H9 (cell line): ENCODE data around the gene SPECC1L. TPM values are rescaled to one million over a fixed set of nuclear protein-coding genes. Genes with fewer than 3 reads are reported as not detected.
A peak's percentile ranks its signal among the peaks of the same experiment; 100 is the strongest.

ENCODE experiments used
- DNase-seq: peaks from one replicate; pipeline ENCODE4 v3.0.0-alpha.2; 2017
- H2AFZ ChIP-seq: one replicate; pipeline ENCODE4 v1.6.1; 2013; ENCODE audit warnings: mild to moderate bottlenecking, low read length, control low read depth, moderate library complexity
- H2AK5ac ChIP-seq: 2 replicates; pipeline ENCODE4 v1.6.1; 2013; ENCODE audit warnings: low read length, control low read depth, mixed read lengths; ENCODE audit not compliant: insufficient read length
- H2BK120ac ChIP-seq: one replicate; pipeline ENCODE4 v1.6.1; 2013; ENCODE audit warnings: low read depth, mild to moderate bottlenecking, low read length, control low read depth, inconsistent platforms; ENCODE audit not compliant: poor library complexity, severe bottlenecking
- H2BK12ac ChIP-seq: 2 replicates; pipeline ENCODE4 v1.6.1; 2013; ENCODE audit warnings: low read length, control low read depth, mixed read lengths, low read depth; ENCODE audit not compliant: insufficient read length
- H2BK15ac ChIP-seq: 2 replicates; pipeline ENCODE4 v1.6.1; 2013; ENCODE audit warnings: low read depth, low read length, control low read depth
- H2BK20ac ChIP-seq: one replicate; pipeline ENCODE4 v1.6.1; 2013; ENCODE audit warnings: low read depth, mild to moderate bottlenecking, low read length, control low read depth, inconsistent platforms; ENCODE audit not compliant: poor library complexity, severe bottlenecking
- H2BK5ac ChIP-seq: 2 replicates; pipeline ENCODE4 v1.6.1; 2013; ENCODE audit warnings: low read length, control low read depth, mixed read lengths; ENCODE audit not compliant: insufficient read length
- H3K14ac ChIP-seq: 2 replicates; pipeline ENCODE4 v1.6.1; 2013; ENCODE audit warnings: low read length, control low read depth; ENCODE audit not compliant: insufficient read depth
- H3K18ac ChIP-seq: 2 replicates; pipeline ENCODE4 v1.6.1; 2013; ENCODE audit warnings: low read depth, mild to moderate bottlenecking, mixed read lengths, low read length, control low read depth; ENCODE audit not compliant: insufficient read length
- H3K23ac ChIP-seq: 2 replicates; pipeline ENCODE4 v1.6.1; 2013; ENCODE audit warnings: low read length, control low read depth, mixed read lengths, low read depth; ENCODE audit not compliant: insufficient read length
- H3K23me2 ChIP-seq: 2 replicates; pipeline ENCODE4 v1.6.1; 2013; ENCODE audit warnings: low read depth, mild to moderate bottlenecking, mixed read lengths, low read length, control low read depth; ENCODE audit not compliant: insufficient read length, poor library complexity, severe bottlenecking
- H3K27ac ChIP-seq: 2 replicates; pipeline ENCODE4 v1.5.1; 2013; ENCODE audit warnings: low read length, control low read depth, mixed read lengths, low read depth; ENCODE audit not compliant: insufficient read length
- H3K27me3 ChIP-seq: 2 replicates; pipeline ENCODE4 v1.6.1; 2013; ENCODE audit warnings: low read length, control low read depth, inconsistent platforms; ENCODE audit not compliant: insufficient read depth
- H3K4ac ChIP-seq: 2 replicates; pipeline ENCODE4 v1.6.1; 2013; ENCODE audit warnings: low read depth, mild to moderate bottlenecking, control low read depth, inconsistent platforms, low read length, moderate library complexity
- H3K4me1 ChIP-seq: 2 replicates; pipeline ENCODE4 v1.6.1; 2013; ENCODE audit warnings: low read length, control low read depth, inconsistent platforms; ENCODE audit not compliant: insufficient read depth
- H3K4me2 ChIP-seq: 2 replicates; pipeline ENCODE4 v1.6.1; 2013; ENCODE audit warnings: low read length, control low read depth, mixed read lengths; ENCODE audit not compliant: insufficient read length, insufficient read depth
- H3K56ac ChIP-seq: 2 replicates; pipeline ENCODE4 v1.6.1; 2013; ENCODE audit warnings: low read depth, mild to moderate bottlenecking, mixed read lengths, low read length, control low read depth; ENCODE audit not compliant: insufficient read length
- H3K79me1 ChIP-seq: 2 replicates; pipeline ENCODE4 v1.6.1; 2013; ENCODE audit warnings: low read depth, mild to moderate bottlenecking, moderate library complexity, low read length, control low read depth, inconsistent platforms; ENCODE audit not compliant: insufficient read depth, poor library complexity, severe bottlenecking
- H3K79me2 ChIP-seq: 2 replicates; pipeline ENCODE4 v1.6.1; 2013; ENCODE audit warnings: low read length, control low read depth, inconsistent platforms; ENCODE audit not compliant: insufficient read depth
- H3K9ac ChIP-seq: 2 replicates; pipeline ENCODE4 v1.6.1; 2013; ENCODE audit warnings: low read length, control low read depth, mixed read lengths; ENCODE audit not compliant: insufficient read length; ENCODE audit errors: extremely low read depth
- H3K9me3 ChIP-seq: one replicate; pipeline ENCODE4 v1.6.1; 2013; ENCODE audit warnings: low read depth, low read length, inconsistent platforms; ENCODE audit not compliant: control insufficient read depth
- H3T11ph ChIP-seq: one replicate; pipeline ENCODE4 v1.6.1; 2013; ENCODE audit warnings: mild to moderate bottlenecking, low read length, control low read depth, inconsistent platforms
- H4K20me1 ChIP-seq: one replicate; pipeline ENCODE4 v1.6.1; 2013; ENCODE audit not compliant: control insufficient read depth, insufficient read length, insufficient read depth
- H4K5ac ChIP-seq: 2 replicates; pipeline ENCODE4 v1.6.1; 2013; ENCODE audit warnings: low read depth, mild to moderate bottlenecking, mixed read lengths, low read length, control low read depth; ENCODE audit not compliant: insufficient read length
- H4K8ac ChIP-seq: replicated peaks from 2 replicates; pipeline ENCODE4 v1.6.1; 2013; ENCODE audit warnings: low read length, control low read depth, mixed read lengths, low read depth; ENCODE audit not compliant: insufficient read length
- H4K91ac ChIP-seq: 2 replicates; pipeline ENCODE4 v1.6.1; 2013; ENCODE audit warnings: low read depth, mild to moderate bottlenecking, moderate library complexity, mixed read lengths, low read length, control low read depth; ENCODE audit not compliant: insufficient read length
- H3K27ac Mint-ChIP-seq, 3 experiments: 2 replicates in 2 of 3; 3 replicates in 1 of 3; pipeline ENCODE4 v1.8.0; 2020 to 2021; ENCODE audit warnings: mixed read lengths in 3 of 3, mild to moderate bottlenecking in 1 of 3, moderate library complexity in 1 of 3
- H3K27me3 Mint-ChIP-seq: 2 replicates; pipeline ENCODE4 v1.8.0; 2021; ENCODE audit warnings: low read depth, mild to moderate bottlenecking, moderate library complexity, mixed read lengths
- H3K36me3 Mint-ChIP-seq, 3 experiments: 2 replicates in 2 of 3; 3 replicates in 1 of 3; pipeline ENCODE4 v1.8.0; 2020 to 2021; ENCODE audit warnings: low read depth in 3 of 3, mixed read lengths in 3 of 3; ENCODE audit not compliant: insufficient read depth in 1 of 3
- H3K4me1 Mint-ChIP-seq, 2 experiments: 2 replicates each; pipeline ENCODE4 v1.8.0; 2020; ENCODE audit warnings: mixed read lengths in 2 of 2
- H3K4me3 Mint-ChIP-seq, 2 experiments: 2 replicates in 1 of 2; 3 replicates in 1 of 2; pipeline ENCODE4 v1.8.0; 2020 to 2021; ENCODE audit warnings: mild to moderate bottlenecking in 2 of 2, mixed read lengths in 2 of 2, moderate library complexity in 1 of 2
- H3K9me3 Mint-ChIP-seq, 2 experiments: 2 replicates in 1 of 2; 3 replicates in 1 of 2; pipeline ENCODE4 v1.8.0; 2020; ENCODE audit warnings: mild to moderate bottlenecking in 2 of 2, mixed read lengths in 2 of 2, moderate library complexity in 1 of 2
- WGBS: extraction: QIAGEN DNeasy Blood & Tissue Kit; methylation state at CpG from one replicate; pipeline ENCODE4 v1.1.7; 2013; ENCODE audit warnings: missing lambda C conversion rate, low lambda C conversion rate, mixed read lengths; ENCODE audit not compliant: insufficient read length; ENCODE audit errors: extremely low coverage; 5-methylcytosine and 5-hydroxymethylcytosine counted together
- total RNA-seq: library from RNA; stranded (reverse); gene quantifications from 2 replicates; pipeline ENCODE4 v1.2.1, GENCODE V29; 2021
- TF ChIP-seq, protein P1 (sequence below): fragments of 200-600 bp; sonication (generic); conservative IDR thresholded peaks from 3 replicates; pipeline ENCODE4 v1.8.0; 2021; ENCODE audit warnings: antibody characterized with exemption, mild to moderate bottlenecking

Gene SPECC1L
- total RNA-seq, 1 experiment from 2014 or later, result 57.1 TPM

DNA sequence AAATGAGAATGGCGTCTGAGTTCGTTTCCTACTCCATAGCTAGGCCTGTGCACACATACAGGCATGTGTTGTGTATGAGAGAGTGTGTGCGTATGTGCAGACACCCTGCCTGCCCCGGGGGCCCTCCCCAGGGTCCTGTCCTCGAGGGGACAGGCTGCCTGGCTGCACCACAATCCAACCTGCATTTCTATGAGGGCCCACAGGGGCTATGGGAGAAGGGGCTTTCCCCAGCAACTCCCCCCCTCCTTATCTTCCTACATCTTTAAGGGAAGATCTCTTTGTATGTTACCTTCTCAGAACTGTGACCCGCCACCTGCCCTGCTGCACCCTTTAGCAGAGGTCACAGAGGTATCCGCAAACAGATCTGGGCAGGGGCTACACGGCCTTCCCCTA lies 171.7 kb downstream of the SPECC1L start:
- Histone ChIP-seq H2BK15ac (no peak overlapping the region), H3K4me1 (0 out of 2 replicates have a peak, but pooled peaks cover 2% of the 10 kb centered on the region), H3K56ac (no peak overlapping the region), H3K27me3 (no peaks in the 10 kb centered on the region), H2BK12ac (no peak overlapping the region), H3K4me2 (no peak overlapping the region), H3K27ac (no peak overlapping the region), H4K20me1 (no peaks in the 10 kb centered on the region), H3T11ph (no peak overlapping the region), H4K5ac (no peak overlapping the region), H3K4ac (no peak overlapping the region), H4K91ac (no peak overlapping the region), H2BK120ac (no peak overlapping the region), H3K9ac (no peak overlapping the region), H3K9me3 (no peaks in the 10 kb centered on the region), H2AFZ (no peak overlapping the region), H2AK5ac (no peak overlapping the region), H2BK20ac (no peak overlapping the region), H3K79me2 (no peaks in the 10 kb centered on the region), H3K23me2 (peaks cover 5% of the 10 kb centered on the region), H3K18ac (no peak overlapping the region), H2BK5ac (no peak overlapping the region), H3K14ac (no peak overlapping the region), H4K8ac (no peak overlapping the region), H3K23ac (no peak overlapping the region), H3K79me1 (no peaks in the 10 kb centered on the region)
- no peak for DNase-seq
- Mint-ChIP-seq H3K4me1 (peaks cover 10 to 22% of the 10 kb centered on the region in 2 experiments), H3K4me3 (no peak overlapping the region), H3K36me3 (no peaks in the 10 kb centered on the region), H3K27ac (peak overlapping the region in 1 of 3 experiments; percentile 53; a peak in 2 of 7 replicates), H3K27me3 (no peaks in the 10 kb centered on the region; the same call in 1 of the 2 replicates), H3K9me3 (no peaks in the 10 kb centered on the region; a peak in 1 of 5 replicates)
- WGBS, result no CpG with 5 or more reads among the region's 8 CpGs
- TF ChIP-seq, protein P1, sequence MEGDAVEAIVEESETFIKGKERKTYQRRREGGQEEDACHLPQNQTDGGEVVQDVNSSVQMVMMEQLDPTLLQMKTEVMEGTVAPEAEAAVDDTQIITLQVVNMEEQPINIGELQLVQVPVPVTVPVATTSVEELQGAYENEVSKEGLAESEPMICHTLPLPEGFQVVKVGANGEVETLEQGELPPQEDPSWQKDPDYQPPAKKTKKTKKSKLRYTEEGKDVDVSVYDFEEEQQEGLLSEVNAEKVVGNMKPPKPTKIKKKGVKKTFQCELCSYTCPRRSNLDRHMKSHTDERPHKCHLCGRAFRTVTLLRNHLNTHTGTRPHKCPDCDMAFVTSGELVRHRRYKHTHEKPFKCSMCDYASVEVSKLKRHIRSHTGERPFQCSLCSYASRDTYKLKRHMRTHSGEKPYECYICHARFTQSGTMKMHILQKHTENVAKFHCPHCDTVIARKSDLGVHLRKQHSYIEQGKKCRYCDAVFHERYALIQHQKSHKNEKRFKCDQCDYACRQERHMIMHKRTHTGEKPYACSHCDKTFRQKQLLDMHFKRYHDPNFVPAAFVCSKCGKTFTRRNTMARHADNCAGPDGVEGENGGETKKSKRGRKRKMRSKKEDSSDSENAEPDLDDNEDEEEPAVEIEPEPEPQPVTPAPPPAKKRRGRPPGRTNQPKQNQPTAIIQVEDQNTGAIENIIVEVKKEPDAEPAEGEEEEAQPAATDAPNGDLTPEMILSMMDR, result no peak
